ENCODE measurements around the gene TIMM22. TPM values are rescaled to one million over a fixed set of nuclear protein-coding genes. Genes with fewer than 3 reads are reported as not detected.

The TIMM22 gene
- total and polyA plus RNA-seq, 2 of the 13 experiments (the other 11 are each of a cell fraction or from before 2014, with no cell fraction given), result 6.2 to 15.5 TPM

DNA sequence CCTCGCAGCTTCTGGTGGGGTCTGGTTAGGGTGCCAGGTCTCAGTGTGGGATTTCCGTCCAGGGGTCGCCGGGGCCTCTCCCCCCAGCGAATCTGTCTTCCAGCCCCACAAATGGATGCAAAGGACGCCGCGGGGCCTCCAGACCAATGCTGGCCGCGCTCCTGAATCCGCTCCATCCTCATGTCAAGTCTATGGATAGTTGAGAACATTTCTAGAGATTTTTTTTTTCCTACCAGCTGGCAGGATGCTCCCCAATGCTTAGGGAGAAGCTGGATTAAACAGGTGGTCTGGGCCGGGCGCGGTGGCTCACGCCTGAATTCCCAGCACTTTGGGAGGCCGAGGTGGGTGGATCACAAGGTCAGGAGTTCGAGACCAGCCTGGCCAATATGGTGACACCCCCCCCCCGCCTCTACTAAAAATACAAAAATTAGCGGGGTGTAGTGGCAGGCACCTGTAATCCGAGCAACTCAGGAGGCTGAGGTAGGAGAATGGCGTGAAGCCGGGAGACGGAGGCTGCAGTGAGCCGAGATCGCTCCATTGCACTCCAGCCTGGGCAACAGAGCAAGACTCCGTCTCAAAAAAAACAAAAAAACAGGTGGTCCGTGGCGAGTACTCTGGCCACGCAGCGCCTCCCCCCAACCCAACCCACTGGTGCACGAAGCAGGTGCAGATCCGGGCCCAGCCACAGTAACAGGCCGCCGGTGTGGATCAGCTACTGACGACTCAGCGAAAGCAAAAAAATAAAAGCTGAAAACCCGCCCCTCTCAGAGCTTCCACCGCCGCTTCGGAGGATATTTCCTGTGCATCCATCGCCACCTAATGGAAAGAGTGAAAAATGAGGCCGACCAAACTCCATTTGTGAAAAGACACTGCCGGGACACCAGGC, 16.3 kb upstream of the TIMM22 start (continued):
- TF ChIP-seq, protein P1, sequence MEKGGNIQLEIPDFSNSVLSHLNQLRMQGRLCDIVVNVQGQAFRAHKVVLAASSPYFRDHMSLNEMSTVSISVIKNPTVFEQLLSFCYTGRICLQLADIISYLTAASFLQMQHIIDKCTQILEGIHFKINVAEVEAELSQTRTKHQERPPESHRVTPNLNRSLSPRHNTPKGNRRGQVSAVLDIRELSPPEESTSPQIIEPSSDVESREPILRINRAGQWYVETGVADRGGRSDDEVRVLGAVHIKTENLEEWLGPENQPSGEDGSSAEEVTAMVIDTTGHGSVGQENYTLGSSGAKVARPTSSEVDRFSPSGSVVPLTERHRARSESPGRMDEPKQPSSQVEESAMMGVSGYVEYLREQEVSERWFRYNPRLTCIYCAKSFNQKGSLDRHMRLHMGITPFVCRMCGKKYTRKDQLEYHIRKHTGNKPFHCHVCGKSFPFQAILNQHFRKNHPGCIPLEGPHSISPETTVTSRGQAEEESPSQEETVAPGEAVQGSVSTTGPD (CRISPR knock-in tag; IDR thresholded peaks at IDR 0.05), result no peak
- 0 out of 2 replicates have a peak, but pooled peaks have one; percentile 16 for TF ChIP-seq SALL2 (CRISPR knock-in tag; IDR thresholded peaks at IDR 0.05)
- peak; percentile 40; the same call in 1 of the 2 replicates for TF ChIP-seq THAP11 (CRISPR knock-in tag; IDR thresholded peaks at IDR 0.05)
- no peak for TF ChIP-seq CBX1 (IDR thresholded peaks at IDR 0.05; ENCODE audit: low read depth)
- no peak for TF ChIP-seq KLF15 (CRISPR knock-in tag; IDR thresholded peaks at IDR 0.05; ENCODE audit: borderline replicate concordance)
- TF ChIP-seq ZNF7 (CRISPR knock-in tag; IDR thresholded peaks at IDR 0.05), result no peak
- TF ChIP-seq ZIK1 (CRISPR knock-in tag; IDR thresholded peaks at IDR 0.05; ENCODE audit: borderline replicate concordance, low read depth), result no peak
- TF ChIP-seq ZNF430 (CRISPR knock-in tag; IDR thresholded peaks at IDR 0.05), result no peak
- TF ChIP-seq PAX8 (CRISPR knock-in tag; IDR thresholded peaks at IDR 0.05; ENCODE audit: borderline replicate concordance), result no peak
- TF ChIP-seq BCL6 (CRISPR knock-in tag; IDR thresholded peaks at IDR 0.05), result no peak
- peak; percentile 33 for TF ChIP-seq HNRNPLL (IDR thresholded peaks at IDR 0.05; ENCODE audit: low read depth, low read length, poor library complexity, severe bottlenecking)
- no peak for TF ChIP-seq ZNF790 (CRISPR knock-in tag; IDR thresholded peaks at IDR 0.05; ENCODE audit: borderline replicate concordance)
- TF ChIP-seq ZNF530 (CRISPR knock-in tag; IDR thresholded peaks at IDR 0.05; ENCODE audit: low read depth), result no peak
- TF ChIP-seq MXD4 (CRISPR knock-in tag; IDR thresholded peaks at IDR 0.05), result peak; percentile 35; the same call in 1 of the 2 replicates
- TF ChIP-seq SMAD3 (CRISPR knock-in tag; IDR thresholded peaks at IDR 0.05), result no peak
- no peak for TF ChIP-seq RORA (CRISPR knock-in tag; IDR thresholded peaks at IDR 0.05)
- TF ChIP-seq HOXD1 (CRISPR knock-in tag; IDR thresholded peaks at IDR 0.05), result no peak
- no peak for TF ChIP-seq ZNF563 (CRISPR knock-in tag; IDR thresholded peaks at IDR 0.05)
- TF ChIP-seq, protein P2, sequence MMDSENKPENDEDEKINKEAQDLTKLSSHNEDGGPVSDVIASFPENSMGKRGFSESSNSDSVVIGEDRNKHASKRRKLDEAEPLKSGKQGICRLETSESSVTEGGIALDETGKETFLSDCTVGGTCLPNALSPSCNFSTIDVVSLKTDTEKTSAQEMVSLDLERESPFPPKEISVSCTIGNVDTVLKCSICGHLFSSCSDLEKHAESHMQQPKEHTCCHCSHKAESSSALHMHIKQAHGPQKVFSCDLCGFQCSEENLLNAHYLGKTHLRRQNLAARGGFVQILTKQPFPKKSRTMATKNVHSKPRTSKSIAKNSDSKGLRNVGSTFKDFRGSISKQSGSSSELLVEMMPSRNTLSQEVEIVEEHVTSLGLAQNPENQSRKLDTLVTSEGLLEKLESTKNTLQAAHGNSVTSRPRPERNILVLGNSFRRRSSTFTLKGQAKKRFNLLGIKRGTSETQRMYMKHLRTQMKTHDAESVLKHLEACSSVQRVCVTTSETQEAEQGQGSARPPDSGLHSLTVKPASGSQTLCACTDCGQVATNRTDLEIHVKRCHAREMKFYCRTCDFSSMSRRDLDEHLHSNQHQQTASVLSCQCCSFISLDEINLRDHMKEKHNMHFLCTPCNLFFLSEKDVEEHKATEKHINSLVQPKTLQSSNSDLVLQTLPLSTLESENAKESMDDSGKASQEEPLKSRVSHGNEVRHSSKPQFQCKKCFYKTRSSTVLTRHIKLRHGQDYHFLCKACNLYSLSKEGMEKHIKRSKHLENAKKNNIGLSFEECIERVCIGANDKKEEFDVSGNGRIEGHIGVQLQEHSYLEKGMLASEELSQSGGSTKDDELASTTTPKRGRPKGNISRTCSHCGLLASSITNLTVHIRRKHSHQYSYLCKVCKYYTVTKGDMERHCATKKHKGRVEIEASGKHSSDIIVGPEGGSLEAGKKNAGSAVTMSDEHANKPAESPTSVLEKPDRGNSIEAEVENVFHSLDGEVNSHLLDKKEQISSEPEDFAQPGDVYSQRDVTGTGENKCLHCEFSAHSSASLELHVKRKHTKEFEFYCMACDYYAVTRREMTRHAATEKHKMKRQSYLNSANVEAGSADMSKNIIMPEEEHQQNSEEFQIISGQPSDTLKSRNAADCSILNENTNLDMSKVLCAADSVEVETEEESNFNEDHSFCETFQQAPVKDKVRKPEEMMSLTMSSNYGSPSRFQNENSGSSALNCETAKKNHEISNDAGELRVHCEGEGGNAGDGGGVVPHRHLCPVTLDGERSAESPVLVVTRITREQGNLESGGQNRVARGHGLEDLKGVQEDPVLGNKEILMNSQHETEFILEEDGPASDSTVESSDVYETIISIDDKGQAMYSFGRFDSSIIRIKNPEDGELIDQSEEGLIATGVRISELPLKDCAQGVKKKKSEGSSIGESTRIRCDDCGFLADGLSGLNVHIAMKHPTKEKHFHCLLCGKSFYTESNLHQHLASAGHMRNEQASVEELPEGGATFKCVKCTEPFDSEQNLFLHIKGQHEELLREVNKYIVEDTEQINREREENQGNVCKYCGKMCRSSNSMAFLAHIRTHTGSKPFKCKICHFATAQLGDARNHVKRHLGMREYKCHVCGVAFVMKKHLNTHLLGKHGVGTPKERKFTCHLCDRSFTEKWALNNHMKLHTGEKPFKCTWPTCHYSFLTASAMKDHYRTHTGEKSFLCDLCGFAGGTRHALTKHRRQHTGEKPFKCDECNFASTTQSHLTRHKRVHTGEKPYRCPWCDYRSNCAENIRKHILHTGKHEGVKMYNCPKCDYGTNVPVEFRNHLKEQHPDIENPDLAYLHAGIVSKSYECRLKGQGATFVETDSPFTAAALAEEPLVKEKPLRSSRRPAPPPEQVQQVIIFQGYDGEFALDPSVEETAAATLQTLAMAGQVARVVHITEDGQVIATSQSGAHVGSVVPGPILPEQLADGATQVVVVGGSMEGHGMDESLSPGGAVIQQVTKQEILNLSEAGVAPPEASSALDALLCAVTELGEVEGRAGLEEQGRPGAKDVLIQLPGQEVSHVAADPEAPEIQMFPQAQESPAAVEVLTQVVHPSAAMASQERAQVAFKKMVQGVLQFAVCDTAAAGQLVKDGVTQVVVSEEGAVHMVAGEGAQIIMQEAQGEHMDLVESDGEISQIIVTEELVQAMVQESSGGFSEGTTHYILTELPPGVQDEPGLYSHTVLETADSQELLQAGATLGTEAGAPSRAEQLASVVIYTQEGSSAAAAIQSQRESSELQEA (CRISPR knock-in tag; IDR thresholded peaks at IDR 0.05; ENCODE audit: not compliant biosample characterization), result no peak
- TF ChIP-seq MED1 (CRISPR knock-in tag; IDR thresholded peaks at IDR 0.05), result no peak
- TF ChIP-seq ZNF296 (CRISPR knock-in tag; conservative IDR thresholded peaks at IDR 0.05), result no peak
